Naive B cell (primary cell): Measurements from ENCODE around the gene ANO2. TPM values are rescaled to one million over a fixed set of nuclear protein-coding genes. Genes with fewer than 3 reads are reported as not detected.
A peak's percentile ranks its signal among the peaks of the same experiment; 100 is the strongest.

Source experiments
- ATAC-seq, 2 donors: fragments of 150-1000 bp; cut with Tn5 transposase; 2 replicates each; pipeline ENCODE4 v1.10.0; 2021; ENCODE audit warnings: low read depth in 2 of 2, mild to moderate bottlenecking in 2 of 2, moderate library complexity in 2 of 2
- DNase-seq: peaks from one replicate; pipeline ENCODE4 v3.0.0; 2022
- H3K27ac Mint-ChIP-seq, 6 donors: one replicate each; pipeline ENCODE4 v1.8.0; 2020 to 2022; ENCODE audit warnings: mild to moderate bottlenecking in 6 of 6, mixed read lengths in 6 of 6, moderate library complexity in 5 of 6, inconsistent platforms in 2 of 6
- H3K27me3 Mint-ChIP-seq, 3 donors: one replicate each; pipeline ENCODE4 v1.8.0; 2021 to 2022; ENCODE audit warnings: mixed read lengths in 3 of 3, mild to moderate bottlenecking in 1 of 3
- H3K36me3 Mint-ChIP-seq, 2 donors: one replicate each; pipeline ENCODE4 v1.8.0; 2020 to 2022; ENCODE audit warnings: mixed read lengths in 2 of 2, inconsistent platforms in 1 of 2, mild to moderate bottlenecking in 1 of 2
- H3K4me1 Mint-ChIP-seq, 3 donors: one replicate each; pipeline ENCODE4 v1.8.0; 2020 to 2022; ENCODE audit warnings: mixed read lengths in 3 of 3, inconsistent platforms in 1 of 3, mild to moderate bottlenecking in 1 of 3, moderate library complexity in 1 of 3
- H3K4me3 Mint-ChIP-seq, 8 donors: one replicate each; pipeline ENCODE4 v1.8.0; 2020 to 2022; ENCODE audit warnings: mild to moderate bottlenecking in 8 of 8, mixed read lengths in 8 of 8, moderate library complexity in 8 of 8, inconsistent platforms in 2 of 8
- H3K9me3 Mint-ChIP-seq, 7 donors: one replicate each; pipeline ENCODE4 v1.8.0; 2020 to 2022; ENCODE audit warnings: mixed read lengths in 7 of 7, mild to moderate bottlenecking in 5 of 7, inconsistent platforms in 2 of 7, moderate library complexity in 1 of 7
- polyA plus RNA-seq, 6 donors: library from polyadenylated mRNA; unstranded; fragments of 300-500 nt; fragmentation: Illumina TruSeq; gene quantifications; one replicate each; pipeline ENCODE4 v1.2.3, GENCODE V29; 2021; ENCODE audit warnings: low read depth in 6 of 6

ANO2 gene
- polyA plus RNA-seq, 6 donors from 2014 or later: not detected

GRCh38 chr12:5720381-5721005 lies 224.6 kb downstream of the ANO2 start:
- H3K27me3 Mint-ChIP-seq: peaks cover under 1 to 29% (median 16%) of the 10 kb centered on the region in 3 donors
- no peak for DNase-seq
- no peak overlapping the region for H3K27ac Mint-ChIP-seq
- H3K9me3 Mint-ChIP-seq: peaks cover 0 to 2% (median 0%) of the 10 kb centered on the region in 7 donors
- H3K36me3 Mint-ChIP-seq: no peaks in the 10 kb centered on the region
- no peak overlapping the region for H3K4me3 Mint-ChIP-seq
- H3K4me1 Mint-ChIP-seq: no peaks in the 10 kb centered on the region
- no peak for ATAC-seq

DNA sequence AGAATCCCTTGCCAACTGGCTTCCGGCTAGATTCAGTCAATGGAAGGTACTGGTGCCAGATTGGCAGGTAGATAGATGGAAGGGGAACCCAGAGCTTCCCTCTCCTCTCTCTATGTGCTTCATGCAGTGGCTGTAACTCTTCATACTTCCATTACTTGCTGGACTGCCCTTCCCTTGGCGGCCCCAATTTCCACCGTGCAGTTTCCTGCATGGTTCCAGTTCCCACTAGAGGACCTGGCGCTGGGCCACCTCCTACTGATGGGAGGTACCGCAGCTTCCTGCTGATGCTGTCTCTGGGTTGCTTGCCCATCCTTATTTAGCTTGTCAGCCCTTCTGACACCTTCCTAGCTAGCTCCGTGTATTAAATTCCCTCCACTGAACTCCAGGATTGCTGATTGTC lies 226.4 kb downstream of the ANO2 start:
- Mint-ChIP-seq H3K9me3 (peaks cover 0 to 2% (median 0%) of the 10 kb centered on the region in 7 donors), H3K27ac (no peak overlapping the region)

DNA sequence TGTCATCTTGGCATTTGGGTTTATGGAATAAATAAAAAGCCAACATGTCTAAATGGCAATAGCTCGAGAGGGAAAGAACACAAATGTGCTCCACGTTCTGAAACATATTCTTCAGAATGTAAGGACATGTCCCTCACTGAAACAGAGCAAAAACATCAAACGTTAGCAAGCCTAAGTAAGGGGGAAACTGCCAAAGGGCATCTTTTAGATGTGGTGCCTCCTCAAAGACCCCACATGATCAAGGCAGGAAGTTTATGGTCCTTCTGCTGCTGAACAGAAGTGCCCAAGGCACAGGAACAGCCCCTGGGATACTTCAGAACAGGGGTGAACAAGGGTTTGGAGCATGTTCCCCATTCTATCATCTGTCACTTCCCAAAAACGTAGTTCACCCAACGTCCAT lies 227.0 kb downstream of the ANO2 start:
- DNase-seq (no peak), ATAC-seq (no peak)
- H3K4me1 Mint-ChIP-seq: no peaks in the 10 kb centered on the region
- H3K27ac Mint-ChIP-seq: no peak overlapping the region
- peaks cover 0 to 29% (median 15%) of the 10 kb centered on the region in 3 donors for H3K27me3 Mint-ChIP-seq
- peaks cover 0 to 2% (median 0%) of the 10 kb centered on the region in 7 donors for H3K9me3 Mint-ChIP-seq
- H3K4me3 Mint-ChIP-seq: no peak overlapping the region
- H3K36me3 Mint-ChIP-seq: no peaks in the 10 kb centered on the region

More for the DNA sequence above, 226.4 kb downstream of the ANO2 start:
- no peaks in the 10 kb centered on the region for H3K36me3 Mint-ChIP-seq
- H3K4me1 Mint-ChIP-seq: no peaks in the 10 kb centered on the region
- DNase-seq (no peak), ATAC-seq (no peak)
- peaks cover 0 to 29% (median 15%) of the 10 kb centered on the region in 3 donors for H3K27me3 Mint-ChIP-seq
- no peak overlapping the region for H3K4me3 Mint-ChIP-seq

GRCh38 chr12:5716976-5717375 lies 228.1 kb downstream of the ANO2 start:
- Mint-ChIP-seq H3K4me3 (no peak overlapping the region), H3K27ac (no peak overlapping the region), H3K27me3 (peaks cover 0 to 24% (median 15%) of the 10 kb centered on the region in 3 donors), H3K36me3 (no peaks in the 10 kb centered on the region), H3K9me3 (peaks cover 0 to 2% (median 0%) of the 10 kb centered on the region in 7 donors), H3K4me1 (no peaks in the 10 kb centered on the region)
- DNase-seq: no peak
- no peak for ATAC-seq

DNA sequence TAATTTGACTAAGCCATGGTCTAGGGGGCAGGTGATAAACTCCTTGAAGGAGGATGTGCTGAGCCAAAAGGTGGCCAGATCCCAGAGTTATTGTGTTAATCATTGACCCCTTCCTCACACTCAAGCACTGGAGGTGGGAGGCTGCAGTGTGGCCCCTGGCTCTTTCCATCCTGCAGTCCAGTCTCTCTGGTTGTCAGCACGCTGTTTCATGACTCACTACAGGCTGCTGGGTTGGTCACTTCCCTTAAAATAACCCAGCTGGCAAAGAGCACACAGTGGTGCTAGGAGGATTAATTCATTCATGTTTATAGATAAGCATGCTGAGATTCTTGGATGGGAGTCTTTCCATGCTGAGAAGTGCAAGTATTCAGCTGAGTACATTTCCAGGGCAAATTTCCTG lies 228.9 kb downstream of the ANO2 start:
- no peak overlapping the region for H3K4me3 Mint-ChIP-seq
- no peak for DNase-seq
- H3K36me3 Mint-ChIP-seq: no peaks in the 10 kb centered on the region
- H3K9me3 Mint-ChIP-seq: peaks cover 0 to 2% (median 0%) of the 10 kb centered on the region in 7 donors
- peaks cover 0 to 22% (median 15%) of the 10 kb centered on the region in 3 donors for H3K27me3 Mint-ChIP-seq
- ATAC-seq: no peak
- no peak overlapping the region for H3K27ac Mint-ChIP-seq
- no peaks in the 10 kb centered on the region for H3K4me1 Mint-ChIP-seq

DNA sequence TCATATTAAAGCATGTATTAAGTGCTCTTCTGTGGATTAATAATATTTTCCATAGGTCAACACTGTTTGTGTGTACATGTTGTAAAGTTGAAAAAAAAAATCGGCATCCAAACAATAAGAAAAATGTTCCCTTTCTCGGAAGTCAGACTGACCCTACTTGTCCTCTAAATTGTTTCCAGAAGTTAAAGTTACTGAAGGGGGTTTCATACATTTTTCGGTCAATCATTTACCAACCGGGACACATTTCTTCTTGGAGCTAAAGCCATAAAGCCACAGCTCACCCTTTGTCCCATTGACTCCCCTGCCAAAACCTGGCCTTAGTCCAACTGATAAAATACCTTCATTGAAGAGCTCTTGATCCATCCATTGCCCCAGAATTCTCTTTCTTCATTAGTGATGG lies 230.0 kb downstream of the ANO2 start:
- ATAC-seq (no peak), DNase-seq (no peak)
- Mint-ChIP-seq H3K4me1 (no peaks in the 10 kb centered on the region), H3K36me3 (no peaks in the 10 kb centered on the region), H3K27ac (no peak overlapping the region), H3K4me3 (no peak overlapping the region), H3K27me3 (peaks cover 0 to 15% (median 14%) of the 10 kb centered on the region in 3 donors), H3K9me3 (no peaks in the 10 kb centered on the region)

DNA sequence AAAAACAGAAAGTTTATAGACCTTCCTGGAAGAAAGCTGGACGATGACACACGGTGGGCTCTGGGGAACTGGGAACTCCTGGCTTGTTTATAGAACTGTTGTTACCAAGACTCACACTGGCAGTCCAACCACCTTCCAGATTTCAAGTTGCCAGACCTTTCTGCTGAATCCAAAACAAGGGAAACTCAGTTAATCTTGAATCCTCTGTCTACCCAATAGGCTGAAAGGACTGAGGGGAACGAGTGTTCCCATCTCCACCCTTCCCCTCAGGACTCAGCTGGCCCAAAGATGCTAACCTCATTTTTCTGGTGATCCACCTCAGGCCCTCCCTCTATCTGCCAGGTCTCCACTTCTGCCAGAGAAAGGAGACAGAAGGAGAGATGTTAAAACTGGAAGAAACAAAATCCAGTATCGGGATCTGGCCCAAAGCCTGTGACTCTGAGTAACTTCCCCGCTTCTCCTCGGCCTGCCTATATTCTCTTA lies 231.4 kb downstream of the ANO2 start:
- Mint-ChIP-seq H3K4me3 (no peak overlapping the region), H3K4me1 (no peaks in the 10 kb centered on the region), H3K36me3 (no peaks in the 10 kb centered on the region), H3K9me3 (peaks cover 0 to 2% (median 0%) of the 10 kb centered on the region in 7 donors), H3K27ac (no peak overlapping the region), H3K27me3 (peaks cover 0 to 10% (median 7%) of the 10 kb centered on the region in 3 donors)
- DNase-seq (no peak), ATAC-seq (no peak)

DNA sequence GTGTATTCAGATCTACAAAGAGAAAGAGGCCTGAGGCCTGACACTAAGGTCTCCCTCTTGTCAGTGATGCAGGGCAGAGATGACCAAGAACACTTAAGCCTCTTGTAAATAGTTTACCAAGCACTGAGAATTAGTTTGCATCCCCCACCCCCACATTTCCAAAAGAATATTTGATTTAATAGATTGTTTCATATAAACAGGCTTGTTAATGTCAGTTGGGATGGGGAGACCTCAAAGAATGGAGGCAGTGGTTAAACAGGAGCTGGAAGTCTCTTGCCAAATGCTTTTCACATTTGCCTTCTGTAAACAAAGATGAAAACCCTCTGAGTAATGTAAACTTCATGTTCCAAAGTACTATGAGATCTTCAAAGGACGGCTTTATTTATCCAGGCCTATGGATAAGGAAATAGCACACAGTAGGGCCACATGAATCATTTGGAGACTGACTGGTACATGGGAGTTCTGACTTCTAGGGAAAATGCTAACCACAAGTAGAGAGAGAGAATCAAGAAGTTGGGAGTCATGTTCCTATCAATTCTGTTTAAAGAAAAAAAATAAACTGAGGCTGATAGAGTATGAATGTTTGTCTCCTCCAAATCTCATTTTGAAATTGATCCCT lies 234.7 kb downstream of the ANO2 start:
- Mint-ChIP-seq H3K4me1 (no peaks in the 10 kb centered on the region), H3K27ac (no peak overlapping the region), H3K9me3 (peaks cover 0 to 9% (median 0%) of the 10 kb centered on the region in 7 donors), H3K4me3 (no peak overlapping the region), H3K27me3 (peaks cover 12 to 17% (median 13%) of the 10 kb centered on the region in 3 donors), H3K36me3 (no peaks in the 10 kb centered on the region)
- ATAC-seq: no peak
- no peak for DNase-seq

DNA sequence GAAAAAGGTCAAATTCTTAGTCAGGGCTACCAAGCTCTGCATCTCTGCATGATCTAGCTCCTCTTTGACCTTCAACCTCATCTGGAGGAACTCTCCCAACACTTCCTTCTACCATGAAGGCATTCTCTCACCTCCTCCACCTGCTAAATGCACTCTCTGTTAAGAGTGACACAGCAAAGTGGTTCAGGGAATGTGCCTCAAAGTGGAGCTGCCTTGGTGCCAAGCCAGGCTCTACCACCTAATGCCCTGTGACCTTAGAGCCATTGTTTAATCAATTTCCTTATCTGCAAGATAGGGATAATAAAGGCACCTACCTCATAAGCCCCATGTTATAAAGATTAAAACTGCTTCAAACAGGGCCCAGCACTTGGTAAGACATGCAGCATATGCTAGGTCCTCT lies 236.7 kb downstream of the ANO2 start:
- peaks cover 9 to 17% (median 12%) of the 10 kb centered on the region in 3 donors for H3K27me3 Mint-ChIP-seq
- no peak overlapping the region for H3K4me3 Mint-ChIP-seq
- peaks cover 0 to 9% (median 0%) of the 10 kb centered on the region in 7 donors for H3K9me3 Mint-ChIP-seq
- no peaks in the 10 kb centered on the region for H3K36me3 Mint-ChIP-seq
- H3K4me1 Mint-ChIP-seq: no peaks in the 10 kb centered on the region
- H3K27ac Mint-ChIP-seq: no peak overlapping the region
- ATAC-seq: no peak
- no peak for DNase-seq

DNA sequence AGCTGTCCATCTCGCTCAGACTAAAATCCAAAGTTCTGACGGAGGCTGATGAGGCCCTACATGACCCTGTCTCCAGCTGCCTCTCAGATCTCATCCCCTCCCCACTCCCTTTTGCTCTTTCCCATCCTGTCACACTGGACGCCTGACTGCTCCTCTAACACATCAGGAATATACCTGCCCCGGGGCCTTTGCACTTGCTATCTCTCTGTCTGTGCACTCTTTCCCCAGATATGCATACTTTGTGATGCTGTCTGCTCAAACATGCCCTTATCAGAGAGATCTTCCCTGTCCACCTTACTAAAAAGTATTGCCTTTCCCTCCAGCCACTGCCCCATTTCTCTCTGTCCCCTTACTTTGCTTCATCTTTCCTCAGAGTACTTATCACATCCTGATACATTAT lies 238.8 kb downstream of the ANO2 start:
- H3K27me3 Mint-ChIP-seq: peaks cover 6 to 17% (median 12%) of the 10 kb centered on the region in 3 donors
- DNase-seq: no peak
- H3K9me3 Mint-ChIP-seq: peaks cover 0 to 9% (median 2%) of the 10 kb centered on the region in 7 donors
- no peaks in the 10 kb centered on the region for H3K4me1 Mint-ChIP-seq
- H3K36me3 Mint-ChIP-seq: no peaks in the 10 kb centered on the region
- ATAC-seq: no peak
- no peak overlapping the region for H3K4me3 Mint-ChIP-seq
- peak overlapping the region in 1 of 6 donors; percentile 25 for H3K27ac Mint-ChIP-seq

DNA sequence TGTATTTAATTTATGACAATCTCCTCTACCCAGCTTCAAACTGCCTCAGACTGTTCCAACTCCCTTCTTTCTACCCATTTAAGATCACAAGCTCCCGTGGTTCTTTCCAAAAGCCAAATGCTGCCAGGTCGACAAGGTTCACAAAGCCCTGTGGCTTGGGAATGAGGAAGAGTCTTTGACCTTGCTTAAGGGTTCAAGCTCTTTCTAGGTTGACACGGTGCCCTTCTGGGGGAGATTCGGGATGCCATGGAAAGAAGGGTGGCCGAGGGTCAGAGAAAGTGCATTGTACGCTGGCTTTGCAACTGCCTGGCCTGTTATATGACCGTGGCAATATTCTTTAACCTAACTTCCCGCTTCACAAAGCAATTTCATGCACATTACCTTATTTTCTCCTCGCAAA lies 239.3 kb downstream of the ANO2 start:
- Mint-ChIP-seq H3K4me3 (no peak overlapping the region), H3K9me3 (peaks cover 0 to 9% (median 2%) of the 10 kb centered on the region in 7 donors), H3K27me3 (peaks cover 6 to 17% (median 12%) of the 10 kb centered on the region in 3 donors), H3K4me1 (no peaks in the 10 kb centered on the region), H3K36me3 (no peaks in the 10 kb centered on the region), H3K27ac (peak overlapping the region in 1 of 6 donors; percentile 25)
- no peak for DNase-seq
- no peak for ATAC-seq

GRCh38 chr12:5694759-5695409 lies 250.2 kb downstream of the ANO2 start:
- no peak overlapping the region for H3K4me3 Mint-ChIP-seq

DNA sequence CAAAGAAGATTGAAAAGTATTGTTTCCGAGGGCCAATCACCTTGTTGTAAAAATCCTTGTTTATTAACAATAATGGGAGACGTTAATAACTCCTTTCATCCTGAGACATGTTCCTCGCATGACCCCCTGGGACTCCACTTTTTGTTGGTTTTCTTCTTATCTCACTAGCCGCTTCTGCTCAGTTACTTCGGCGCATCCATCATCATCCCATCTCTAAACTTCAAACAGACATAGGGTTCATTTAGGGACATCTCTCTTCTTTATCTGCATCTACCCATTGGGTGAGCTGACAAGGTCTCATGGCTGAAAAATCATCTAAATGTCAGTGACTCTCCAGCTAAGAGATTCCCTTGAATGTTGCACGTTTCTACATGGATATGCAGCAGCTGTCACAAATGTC lies 252.2 kb downstream of the ANO2 start:
- Mint-ChIP-seq H3K4me1 (no peaks in the 10 kb centered on the region), H3K36me3 (peaks cover 6 to 7% of the 10 kb centered on the region in 2 donors), H3K9me3 (peaks cover 0 to 14% (median 6%) of the 10 kb centered on the region in 7 donors), H3K27ac (no peak overlapping the region), H3K4me3 (no peak overlapping the region), H3K27me3 (peaks cover 17 to 28% (median 19%) of the 10 kb centered on the region in 3 donors)
- ATAC-seq (no peak), DNase-seq (no peak)

More at GRCh38 chr12:5694759-5695409, 250.2 kb downstream of the ANO2 start:
- ATAC-seq (no peak), DNase-seq (no peak)
- H3K36me3 Mint-ChIP-seq: peaks cover 6 to 7% of the 10 kb centered on the region in 2 donors
- H3K4me1 Mint-ChIP-seq: no peaks in the 10 kb centered on the region
- peaks cover 17 to 23% (median 19%) of the 10 kb centered on the region in 3 donors for H3K27me3 Mint-ChIP-seq
- H3K9me3 Mint-ChIP-seq: peaks cover 0 to 14% (median 6%) of the 10 kb centered on the region in 7 donors
- H3K27ac Mint-ChIP-seq: no peak overlapping the region
